DND-41 (cell line): ENCODE data around the gene TAF1D.

Experiments
- EZH2 ChIP-seq: IDR thresholded peaks from 3 replicates; pipeline ENCODE4 v1.6.1; 2012; ENCODE audit warnings: borderline replicate concordance, low read depth, mild to moderate bottlenecking, moderate library complexity, low read length, inconsistent platforms; ENCODE audit not compliant: severe bottlenecking
- TF ChIP-seq, protein P1 (sequence below): IDR thresholded peaks from 2 replicates; pipeline ENCODE4 v1.5.1; 2012; ENCODE audit warnings: borderline replicate concordance, low read length, moderate library complexity, mild to moderate bottlenecking; ENCODE audit not compliant: poor library complexity, severe bottlenecking; ENCODE audit errors: extremely low read depth

DNA sequence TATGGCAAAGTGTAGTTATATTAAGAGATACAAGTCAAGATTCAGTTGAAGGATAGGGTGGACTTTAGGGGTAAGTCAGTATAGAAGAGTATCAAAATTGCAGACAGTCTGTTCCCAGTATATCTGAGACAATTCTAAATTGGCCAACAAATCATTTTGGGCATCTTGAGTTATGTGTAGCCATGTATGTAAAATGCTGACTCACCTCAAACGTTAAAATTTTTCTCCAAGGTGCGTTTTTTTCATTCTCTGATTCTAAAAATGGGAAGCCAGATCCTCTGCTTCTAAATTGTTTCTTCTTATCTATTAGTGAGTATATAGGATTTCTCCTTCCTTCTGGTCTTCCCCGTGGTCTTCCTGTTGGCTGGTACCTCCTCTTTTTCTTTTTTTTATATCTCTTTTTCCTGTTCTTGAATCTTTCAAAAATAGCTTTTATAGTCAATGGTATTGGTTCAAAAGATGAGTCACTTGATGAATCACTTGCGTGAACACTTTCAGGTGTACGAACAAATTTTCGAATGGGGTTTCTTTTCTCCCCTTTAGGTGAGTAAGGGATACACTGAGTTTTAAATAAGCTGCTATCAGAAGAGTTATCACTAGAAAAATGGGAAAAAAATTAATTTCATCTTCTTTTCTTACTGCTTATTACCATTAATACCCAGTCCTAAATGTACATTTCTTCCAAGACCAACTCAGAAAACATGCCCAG, 3.2 kb downstream of the TAF1D start:
- TF ChIP-seq, protein P1, sequence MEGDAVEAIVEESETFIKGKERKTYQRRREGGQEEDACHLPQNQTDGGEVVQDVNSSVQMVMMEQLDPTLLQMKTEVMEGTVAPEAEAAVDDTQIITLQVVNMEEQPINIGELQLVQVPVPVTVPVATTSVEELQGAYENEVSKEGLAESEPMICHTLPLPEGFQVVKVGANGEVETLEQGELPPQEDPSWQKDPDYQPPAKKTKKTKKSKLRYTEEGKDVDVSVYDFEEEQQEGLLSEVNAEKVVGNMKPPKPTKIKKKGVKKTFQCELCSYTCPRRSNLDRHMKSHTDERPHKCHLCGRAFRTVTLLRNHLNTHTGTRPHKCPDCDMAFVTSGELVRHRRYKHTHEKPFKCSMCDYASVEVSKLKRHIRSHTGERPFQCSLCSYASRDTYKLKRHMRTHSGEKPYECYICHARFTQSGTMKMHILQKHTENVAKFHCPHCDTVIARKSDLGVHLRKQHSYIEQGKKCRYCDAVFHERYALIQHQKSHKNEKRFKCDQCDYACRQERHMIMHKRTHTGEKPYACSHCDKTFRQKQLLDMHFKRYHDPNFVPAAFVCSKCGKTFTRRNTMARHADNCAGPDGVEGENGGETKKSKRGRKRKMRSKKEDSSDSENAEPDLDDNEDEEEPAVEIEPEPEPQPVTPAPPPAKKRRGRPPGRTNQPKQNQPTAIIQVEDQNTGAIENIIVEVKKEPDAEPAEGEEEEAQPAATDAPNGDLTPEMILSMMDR: no peak
- TF ChIP-seq EZH2: no peak
